Left colon (tissue), 2 donors: ENCODE measurements around the gene FOXG1. TPM values are rescaled to one million over a fixed set of nuclear protein-coding genes. Genes with fewer than 3 reads are reported as not detected.

ENCODE experiments used
- ATAC-seq: fragments of 200-7000 bp; cut with Tn5 transposase; one replicate; pipeline ENCODE4 v1.9.1; 2020; ENCODE audit warnings: mild to moderate bottlenecking, moderate library complexity
- DNase-seq, 2 donors: peaks; one replicate each; pipeline ENCODE4 v3.0.0-alpha.2; 2020
- intact Hi-C, 2 donors: fragments of 100-400 bp; cut with DNase I in 1 of 2; cut with micrococcal nuclease in 1 of 2; formaldehyde crosslinking; loops; one replicate each; pipeline versions ENCODE4 v1.11.2 to v1.14.0; 2022; cut with DNase I, micrococcal nuclease
- total RNA-seq, 2 donors: library from RNA; stranded (reverse); fragmentation: NEBNext Ultra II Directional; extraction: Animal tissue kit (Norgen Biotek cat#: 25700); gene quantifications; one replicate each; pipeline ENCODE4 v1.2.1, GENCODE V29; 2021
- donor health status: DM: no; HTN: no; CAD: no.
- donor health status: DM: yes; HTN: yes; CAD: no.

Gene FOXG1
- total RNA-seq, 2 donors from 2014 or later, result not detected

DNA sequence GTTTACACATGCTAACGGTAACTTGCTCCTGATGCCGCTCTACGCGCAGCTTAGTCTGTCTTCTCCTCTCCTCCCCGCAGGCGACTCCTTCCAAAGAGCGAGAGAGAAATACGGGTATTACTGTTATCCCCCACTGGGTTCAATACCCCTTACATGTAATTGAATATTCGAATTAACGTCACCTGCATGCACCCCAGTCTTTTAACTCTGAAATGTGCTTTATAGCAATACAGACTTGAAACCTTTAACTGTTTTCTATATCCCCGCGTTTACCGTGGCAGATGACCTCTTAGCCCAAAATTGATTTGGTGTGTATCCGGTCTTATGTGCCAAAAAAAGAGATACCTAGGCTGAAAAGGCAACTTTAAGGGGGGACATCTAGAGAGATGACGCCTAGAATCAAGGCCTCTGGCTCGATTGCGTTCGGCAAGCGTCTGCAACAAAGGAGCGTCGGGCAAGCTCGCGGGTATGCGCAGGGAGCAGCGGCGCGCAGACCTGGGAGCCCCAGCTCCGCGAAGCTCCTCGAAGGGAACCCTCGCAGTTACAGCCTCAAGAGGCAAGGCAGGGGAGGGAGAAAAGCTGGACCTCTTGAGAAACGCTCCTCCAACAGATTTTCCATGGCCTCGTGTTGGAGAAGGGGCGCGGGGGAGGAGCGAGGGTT lies 6.8 kb upstream of the FOXG1 start:
- intact Hi-C loops, result loop anchor here in 1 of 2 donors (10.0 kb wide), 2 partner anchors 755 to 1455 kb away; no protein-coding TSS in a partner anchor
- ATAC-seq, result no peak
- DNase-seq, result no peak

DNA sequence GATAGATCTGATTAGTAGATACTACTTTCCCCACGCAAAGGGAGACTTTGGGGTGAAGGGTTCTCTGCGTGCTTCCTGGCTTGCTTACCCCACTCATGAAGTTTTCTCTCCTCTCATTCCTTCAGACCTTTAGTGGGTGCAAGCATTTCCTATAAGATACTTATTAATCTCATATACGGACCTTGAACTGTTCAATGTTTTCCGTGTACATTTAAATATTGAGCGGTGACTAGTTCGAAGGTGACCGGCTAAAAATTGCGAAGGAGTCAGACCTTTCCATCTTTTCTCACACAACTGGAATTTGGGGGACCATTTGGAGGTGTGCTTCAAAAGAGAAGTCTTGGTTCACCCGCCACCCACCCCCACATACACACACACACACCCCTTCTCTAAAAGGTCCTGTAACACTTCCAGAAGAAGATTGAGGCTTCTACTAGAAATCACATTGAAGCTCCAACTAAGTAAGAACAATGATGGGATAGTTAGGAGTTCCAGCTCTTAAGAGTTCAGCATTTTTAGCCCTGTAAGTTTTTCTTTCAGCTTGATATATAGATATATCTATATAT lies 6.1 kb upstream of the FOXG1 start:
- DNase-seq, result no peak
- no peak for ATAC-seq
- intact Hi-C loops, result no loop called here

DNA sequence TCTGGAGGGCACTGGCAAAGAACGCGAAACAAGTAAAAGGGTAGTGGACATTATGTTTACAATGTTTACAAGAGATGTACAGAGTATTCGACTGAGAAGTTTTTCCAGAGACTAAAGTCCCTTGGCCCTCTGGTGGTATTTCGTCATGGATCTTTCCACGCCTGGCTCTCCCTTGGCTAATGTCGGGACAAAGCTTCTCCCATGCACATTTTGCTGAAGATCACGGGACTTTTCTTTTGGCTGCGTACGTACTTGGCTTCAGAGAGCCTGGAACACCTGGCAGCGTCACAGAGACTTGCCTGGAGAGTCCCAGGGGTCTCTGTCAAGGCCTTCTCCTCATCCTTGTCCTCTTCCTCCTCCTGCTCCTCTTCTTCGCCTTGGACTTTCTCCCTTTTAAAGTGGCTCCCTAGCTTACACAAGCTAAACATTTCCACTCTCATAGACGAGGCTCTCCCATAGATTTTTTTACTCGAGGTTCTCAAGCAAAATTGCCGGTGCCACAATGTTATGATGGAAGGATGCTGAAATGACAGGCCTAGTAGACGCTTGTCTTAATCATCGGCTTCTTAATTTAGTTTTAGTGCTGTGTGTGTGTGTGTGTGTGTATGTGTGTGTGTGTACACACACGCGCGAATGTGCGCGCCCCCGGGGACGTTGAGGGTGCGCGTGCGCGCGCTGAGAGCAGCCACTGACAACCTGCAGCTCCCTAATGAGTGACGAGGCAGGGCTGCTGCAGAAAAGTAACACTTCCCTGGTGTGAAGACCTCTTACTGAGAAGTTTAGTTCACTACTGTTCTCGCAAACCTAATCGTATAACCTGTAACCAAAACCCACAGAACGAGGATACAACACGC lies 4.9 kb upstream of the FOXG1 start:
- intact Hi-C loops, result no loop called here
- no peak for DNase-seq
- ATAC-seq, result no peak

DNA sequence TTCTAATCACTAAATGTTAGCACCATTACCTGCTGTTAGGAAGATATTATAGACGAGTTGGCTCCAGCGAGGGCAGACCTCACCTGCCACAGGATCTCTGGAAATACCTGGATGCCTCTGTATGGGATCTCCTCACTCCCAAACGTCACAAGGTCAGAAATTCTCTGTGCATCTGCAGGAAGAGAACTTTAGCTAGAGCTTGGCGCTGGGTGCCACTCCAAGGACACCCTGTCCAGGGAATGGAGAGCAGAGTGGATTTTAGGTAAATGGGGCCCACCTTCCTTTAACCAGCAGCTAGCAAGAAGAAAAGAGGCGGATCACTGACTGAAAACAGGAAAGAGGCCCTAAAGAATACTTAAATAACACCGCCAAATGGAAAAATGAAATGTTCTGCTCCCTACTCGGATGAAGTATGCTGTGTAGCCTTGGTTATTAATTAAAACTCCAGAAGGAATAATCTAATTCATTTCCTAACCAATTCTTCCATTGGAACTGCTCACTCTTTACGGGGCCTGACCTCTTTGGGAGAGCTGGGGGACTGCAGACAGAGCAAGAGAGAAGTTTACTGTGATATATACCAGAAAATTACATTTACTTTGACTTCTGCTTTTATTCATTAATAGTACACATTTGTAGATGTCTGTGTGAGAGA lies 4.2 kb upstream of the FOXG1 start:
- ATAC-seq, result no peak
- no peak for DNase-seq
- intact Hi-C loops, result no loop called here

DNA sequence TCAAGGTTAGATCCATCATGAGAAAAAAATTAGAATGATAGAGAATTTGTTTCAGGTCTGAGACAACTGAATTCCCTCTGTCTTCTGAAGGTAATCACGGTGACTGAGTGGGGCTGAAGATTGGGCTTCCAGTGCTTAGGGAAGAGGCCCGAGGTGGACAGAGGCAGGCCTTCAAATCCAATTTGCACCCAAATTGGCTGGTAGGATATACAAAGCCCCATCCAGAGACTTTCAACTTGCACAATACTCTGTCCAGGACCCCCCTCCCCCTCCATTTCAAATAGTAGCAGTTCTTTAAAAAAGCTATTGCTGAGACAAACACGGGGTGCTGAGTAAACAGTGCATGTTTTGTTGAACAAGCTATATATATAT lies 3.6 kb upstream of the FOXG1 start:
- ATAC-seq, result no peak
- no peak for DNase-seq
- intact Hi-C loops, result no loop called here

DNA sequence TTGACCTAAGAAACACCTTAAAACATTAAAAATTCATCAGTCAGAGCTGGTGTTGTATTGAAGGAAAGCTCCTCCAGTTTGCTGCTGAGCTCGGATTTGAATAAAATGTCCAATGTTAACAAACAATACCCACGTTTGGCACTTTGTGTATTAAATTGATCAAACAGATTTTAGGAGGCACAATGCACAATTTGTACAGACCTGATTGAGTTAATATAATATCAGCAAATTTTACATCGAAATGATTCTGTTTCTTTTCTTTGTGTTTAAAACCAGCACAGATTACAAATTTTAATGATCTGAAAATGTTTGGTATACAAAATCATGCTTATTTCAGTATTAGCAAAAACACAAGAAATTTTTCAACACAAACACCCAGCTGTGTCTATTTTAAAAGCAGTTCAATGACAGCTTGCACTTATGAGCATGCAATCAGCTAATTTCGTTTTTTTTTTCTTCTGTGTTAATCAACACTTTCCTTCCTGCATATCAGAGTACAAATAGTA lies 2.8 kb upstream of the FOXG1 start:
- ATAC-seq (no peak), DNase-seq (no peak)
- intact Hi-C loops, result no loop called here

DNA sequence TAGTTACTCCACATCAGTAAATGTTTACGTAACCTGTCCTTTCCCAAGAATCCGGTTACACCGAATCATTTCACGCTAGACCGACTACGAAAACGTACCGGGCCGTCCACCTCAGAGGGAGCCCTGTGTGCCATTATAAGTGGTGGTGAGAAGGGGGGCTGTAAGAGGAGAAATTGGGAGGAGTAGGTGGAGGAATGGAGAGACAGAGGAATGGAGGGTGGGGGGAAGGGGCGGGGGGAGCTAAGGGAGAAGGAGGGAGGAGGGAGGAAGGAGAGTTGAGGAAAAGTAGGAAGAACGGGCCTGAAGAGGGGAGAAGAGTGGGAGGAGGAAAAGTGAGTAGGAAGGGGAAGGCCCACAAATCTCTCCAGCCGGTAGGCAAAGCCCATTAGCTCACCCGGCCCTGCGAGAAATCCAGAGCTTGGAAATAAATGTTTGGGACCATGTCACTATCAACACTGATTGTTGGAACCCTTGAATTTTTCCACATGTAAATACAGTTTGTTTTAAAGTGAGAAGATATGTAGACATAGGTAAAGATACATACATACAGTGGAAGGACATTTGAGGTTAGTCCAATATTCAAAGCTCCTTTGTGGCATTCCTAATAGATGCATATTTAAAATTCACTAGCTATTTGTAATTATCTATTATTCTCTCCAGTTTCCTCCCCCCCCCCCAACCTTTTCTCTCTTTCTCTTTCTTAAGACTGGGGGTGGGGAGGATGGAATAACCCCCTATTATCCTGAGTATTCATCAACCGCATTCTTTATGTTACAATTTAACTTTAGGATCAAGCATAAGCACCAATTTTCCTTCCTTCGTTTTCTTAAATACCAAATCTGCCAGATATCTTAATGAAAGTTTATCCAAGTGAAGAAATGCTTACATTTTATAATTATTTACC lies 2.1 kb upstream of the FOXG1 start:
- DNase-seq (no peak), ATAC-seq (no peak)
- intact Hi-C loops, result no loop called here

DNA sequence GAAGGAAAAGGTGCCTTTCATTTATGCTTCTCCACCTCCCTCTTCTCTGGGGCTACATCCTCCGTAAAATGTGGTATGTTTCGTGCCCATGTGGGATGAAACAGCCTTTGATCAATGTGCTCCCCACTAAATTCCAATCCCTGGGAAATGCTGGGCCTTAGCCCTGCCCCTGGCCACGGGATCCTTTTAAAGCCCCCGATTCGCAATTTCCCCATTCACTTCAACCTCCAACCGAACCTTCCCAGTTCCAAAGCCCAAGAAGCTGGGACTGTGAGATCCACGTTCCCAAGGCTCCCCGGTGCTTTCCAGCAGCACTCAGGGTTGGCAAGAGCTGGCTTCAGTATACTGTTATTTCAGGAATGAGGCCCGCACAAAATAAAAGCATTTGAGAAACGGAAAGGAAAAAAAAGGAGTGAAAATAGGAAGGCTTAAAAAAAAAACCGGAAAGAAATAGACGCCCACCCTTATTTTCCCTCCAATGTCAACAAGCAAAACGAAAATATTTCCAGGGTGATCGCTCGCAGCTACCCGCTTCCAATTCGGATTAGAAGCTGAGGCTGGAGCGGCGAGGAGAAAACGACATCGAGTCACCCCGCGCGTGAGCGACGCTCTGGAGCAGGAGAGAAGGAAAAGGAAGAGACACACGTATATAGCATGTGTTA lies 1.3 kb upstream of the FOXG1 start:
- ATAC-seq (no peak), DNase-seq (no peak)
- intact Hi-C loops, result no loop called here

DNA sequence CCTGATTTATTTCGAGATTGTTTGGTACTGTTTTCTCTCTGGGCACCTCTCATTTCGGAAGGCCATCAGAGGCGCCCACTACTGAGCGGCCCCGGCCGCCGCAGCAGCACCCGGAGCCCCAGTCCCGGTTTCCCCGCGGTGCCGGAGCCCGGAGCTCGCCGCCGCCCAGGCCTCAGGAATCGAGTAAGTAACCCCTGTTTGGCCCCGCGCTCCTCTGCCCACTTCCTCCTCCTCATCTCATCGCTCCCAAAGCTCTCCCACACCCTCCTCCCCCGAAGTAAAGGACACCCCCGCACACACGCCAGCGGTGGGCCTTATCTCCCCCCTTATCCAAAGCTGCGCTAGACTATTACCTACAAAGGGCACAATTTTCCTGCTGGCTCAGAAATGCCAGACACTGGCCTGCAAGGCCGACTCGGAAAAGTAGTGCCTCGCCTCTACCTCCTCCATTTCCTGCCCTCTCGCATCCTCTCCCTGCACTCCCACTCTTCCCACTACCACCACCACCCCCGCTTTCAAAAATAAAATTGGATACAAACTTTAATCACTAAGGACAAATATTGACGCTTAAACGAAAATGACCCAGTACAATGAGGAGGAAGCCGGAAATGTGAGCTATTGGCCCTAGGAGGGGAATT lies 637 bp upstream of the FOXG1 start:
- ATAC-seq (peak; percentile 13), DNase-seq (no peak)
- intact Hi-C loops, result no loop called here

DNA sequence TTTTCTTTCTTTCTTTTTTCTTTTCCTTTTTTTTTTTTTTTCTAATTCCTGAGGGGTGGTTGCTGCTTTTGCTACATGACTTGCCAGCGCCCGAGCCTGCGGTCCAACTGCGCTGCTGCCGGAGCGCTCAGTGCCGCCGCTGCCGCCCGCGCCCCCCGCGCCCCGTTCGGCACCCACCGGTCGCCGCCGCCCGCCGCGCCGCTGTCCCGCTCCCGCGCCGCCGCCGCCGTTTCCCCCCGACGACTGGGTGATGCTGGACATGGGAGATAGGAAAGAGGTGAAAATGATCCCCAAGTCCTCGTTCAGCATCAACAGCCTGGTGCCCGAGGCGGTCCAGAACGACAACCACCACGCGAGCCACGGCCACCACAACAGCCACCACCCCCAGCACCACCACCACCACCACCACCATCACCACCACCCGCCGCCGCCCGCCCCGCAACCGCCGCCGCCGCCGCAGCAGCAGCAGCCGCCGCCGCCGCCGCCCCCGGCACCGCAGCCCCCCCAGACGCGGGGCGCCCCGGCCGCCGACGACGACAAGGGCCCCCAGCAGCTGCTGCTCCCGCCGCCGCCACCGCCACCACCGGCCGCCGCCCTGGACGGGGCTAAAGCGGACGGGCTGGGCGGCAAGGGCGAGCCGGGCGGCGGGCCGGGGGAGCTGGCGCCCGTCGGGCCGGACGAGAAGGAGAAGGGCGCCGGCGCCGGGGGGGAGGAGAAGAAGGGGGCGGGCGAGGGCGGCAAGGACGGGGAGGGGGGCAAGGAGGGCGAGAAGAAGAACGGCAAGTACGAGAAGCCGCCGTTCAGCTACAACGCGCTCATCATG lies 654 bp downstream of the FOXG1 start:
- no peak for DNase-seq
- no peak for ATAC-seq
- intact Hi-C loops, result no loop called here

DNA sequence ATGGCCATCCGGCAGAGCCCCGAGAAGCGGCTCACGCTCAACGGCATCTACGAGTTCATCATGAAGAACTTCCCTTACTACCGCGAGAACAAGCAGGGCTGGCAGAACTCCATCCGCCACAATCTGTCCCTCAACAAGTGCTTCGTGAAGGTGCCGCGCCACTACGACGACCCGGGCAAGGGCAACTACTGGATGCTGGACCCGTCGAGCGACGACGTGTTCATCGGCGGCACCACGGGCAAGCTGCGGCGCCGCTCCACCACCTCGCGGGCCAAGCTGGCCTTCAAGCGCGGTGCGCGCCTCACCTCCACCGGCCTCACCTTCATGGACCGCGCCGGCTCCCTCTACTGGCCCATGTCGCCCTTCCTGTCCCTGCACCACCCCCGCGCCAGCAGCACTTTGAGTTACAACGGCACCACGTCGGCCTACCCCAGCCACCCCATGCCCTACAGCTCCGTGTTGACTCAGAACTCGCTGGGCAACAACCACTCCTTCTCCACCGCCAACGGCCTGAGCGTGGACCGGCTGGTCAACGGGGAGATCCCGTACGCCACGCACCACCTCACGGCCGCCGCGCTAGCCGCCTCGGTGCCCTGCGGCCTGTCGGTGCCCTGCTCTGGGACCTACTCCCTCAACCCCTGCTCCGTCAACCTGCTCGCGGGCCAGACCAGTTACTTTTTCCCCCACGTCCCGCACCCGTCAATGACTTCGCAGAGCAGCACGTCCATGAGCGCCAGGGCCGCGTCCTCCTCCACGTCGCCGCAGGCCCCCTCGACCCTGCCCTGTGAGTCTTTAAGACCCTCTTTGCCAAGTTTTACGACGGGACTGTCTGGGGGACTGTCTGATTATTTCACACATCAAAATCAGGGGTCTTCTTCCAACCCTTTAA lies 1.5 kb downstream of the FOXG1 start:
- ATAC-seq, result no peak
- no peak for DNase-seq
- intact Hi-C loops, result no loop called here

DNA sequence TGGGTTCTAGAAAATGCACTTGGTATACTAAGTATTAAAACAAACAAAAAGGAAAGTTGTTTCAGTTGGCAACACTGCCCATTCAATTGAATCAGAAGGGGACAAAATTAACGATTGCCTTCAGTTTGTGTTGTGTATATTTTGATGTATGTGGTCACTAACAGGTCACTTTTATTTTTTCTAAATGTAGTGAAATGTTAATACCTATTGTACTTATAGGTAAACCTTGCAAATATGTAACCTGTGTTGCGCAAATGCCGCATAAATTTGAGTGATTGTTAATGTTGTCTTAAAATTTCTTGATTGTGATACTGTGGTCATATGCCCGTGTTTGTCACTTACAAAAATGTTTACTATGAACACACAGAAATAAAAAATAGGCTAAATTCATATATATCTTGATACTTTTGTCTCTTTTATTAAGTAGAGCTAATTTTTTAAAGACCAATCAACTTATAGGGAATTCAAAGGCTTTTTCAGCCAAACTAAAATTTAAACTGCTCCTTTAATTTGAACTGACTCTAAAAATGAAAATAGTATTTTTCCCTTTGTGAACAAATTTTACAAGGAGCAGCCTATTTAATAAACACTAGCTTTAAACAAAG lies 2.8 kb downstream of the FOXG1 start:
- DNase-seq (no peak), ATAC-seq (no peak)
- intact Hi-C loops, result no loop called here

DNA sequence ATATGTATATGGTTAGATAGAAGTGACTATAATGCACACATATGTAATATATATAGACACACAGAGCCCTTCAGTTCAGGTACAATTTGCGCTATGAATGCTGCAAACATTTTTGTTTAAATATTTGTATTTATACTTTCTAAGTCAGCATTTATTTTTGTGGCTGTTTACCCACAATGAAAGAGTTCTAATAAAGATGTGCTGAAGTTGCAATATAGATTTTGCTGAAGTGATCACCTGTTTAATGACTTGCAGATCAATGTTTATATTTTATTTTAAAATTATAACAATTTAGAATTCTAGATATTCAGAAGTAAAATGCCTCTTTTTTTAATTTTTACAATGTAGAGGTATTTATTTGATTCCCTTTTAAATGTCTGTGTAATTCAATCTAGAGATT lies 3.5 kb downstream of the FOXG1 start:
- ATAC-seq (no peak), DNase-seq (no peak)
- intact Hi-C loops, result no loop called here

DNA sequence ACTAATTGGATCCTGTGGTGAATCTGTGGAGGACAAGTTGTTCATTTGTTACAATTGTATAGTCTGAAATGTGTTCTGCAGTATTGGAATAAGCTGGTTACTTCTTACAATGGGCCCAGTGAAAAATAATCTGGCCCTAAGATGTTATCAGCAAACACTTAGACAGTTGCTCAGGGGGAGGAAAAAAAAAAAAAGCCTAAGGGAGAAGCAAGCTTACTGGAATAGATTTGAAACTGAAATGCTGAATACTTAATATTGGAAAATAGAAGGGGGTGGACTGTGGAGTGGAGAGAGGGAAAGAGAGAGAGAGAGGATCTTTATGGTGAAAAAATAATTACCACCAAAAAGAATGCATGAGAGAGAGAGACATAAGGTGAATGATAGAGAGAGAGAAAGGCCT lies 4.0 kb downstream of the FOXG1 start:
- no peak for DNase-seq
- intact Hi-C loops, result no loop called here
- ATAC-seq, result no peak

DNA sequence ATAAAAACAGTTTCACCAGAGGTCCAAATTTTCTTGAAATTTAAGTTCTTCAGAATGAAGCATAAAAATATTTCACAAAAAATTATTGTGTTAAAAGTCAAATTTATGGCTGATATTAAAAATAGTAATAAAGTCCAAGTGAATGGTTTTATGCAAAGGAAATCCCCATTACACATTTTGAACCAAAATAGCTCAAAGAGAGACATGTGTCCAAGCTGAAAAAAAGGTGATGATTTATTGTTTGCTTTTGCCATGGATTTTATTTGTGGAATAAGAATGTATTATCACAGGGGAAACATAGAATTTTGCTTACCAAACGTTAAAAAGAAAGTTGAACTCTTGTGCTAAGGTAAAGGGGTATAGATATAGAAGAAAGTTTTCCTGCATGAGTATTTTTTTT lies 4.6 kb downstream of the FOXG1 start:
- no peak for ATAC-seq
- intact Hi-C loops, result no loop called here
- DNase-seq, result no peak

DNA sequence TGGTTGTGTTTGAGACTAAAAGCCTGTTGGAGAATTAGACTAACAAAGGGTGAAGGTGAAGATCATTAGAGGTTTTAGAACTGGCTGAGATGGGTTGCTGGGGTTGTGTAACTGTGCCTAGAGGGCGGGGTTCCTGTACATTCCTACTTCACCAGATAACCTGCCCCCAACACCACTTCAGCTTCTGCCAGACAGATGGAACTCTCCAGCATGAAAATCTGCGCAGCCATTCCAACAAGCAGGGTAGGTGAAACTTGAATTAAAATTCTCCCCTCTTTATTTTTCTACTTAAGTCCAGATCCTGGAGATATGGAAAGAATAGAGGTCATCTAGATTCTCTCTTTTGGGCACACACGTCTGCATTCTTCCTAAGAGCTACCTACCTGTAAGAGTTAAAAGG lies 6.0 kb downstream of the FOXG1 start:
- intact Hi-C loops, result no loop called here
- ATAC-seq, result no peak
- DNase-seq, result no peak
